SU-DHL-6 (cell line): ENCODE measurements around the gene RASD1.

Experiments used
- EZH2phosphoT487 ChIP-seq: fragments of 200-600 bp; sonication (generic), shearing (Covaris generic); conservative IDR thresholded peaks from 2 replicates; pipeline ENCODE4 v1.6.1; 2018; ENCODE audit warnings: mild to moderate bottlenecking, antibody characterized with exemption, low read length, moderate library complexity, mixed read lengths
- TF ChIP-seq, protein P1 (sequence below): fragments of 200-600 bp; sonication (generic); IDR thresholded peaks from one replicate; pipeline ENCODE4 v1.5.1; 2017; ENCODE audit warnings: antibody characterized with exemption, mild to moderate bottlenecking, low read length, moderate library complexity; ENCODE audit not compliant: insufficient read depth, poor library complexity, severe bottlenecking

DNA sequence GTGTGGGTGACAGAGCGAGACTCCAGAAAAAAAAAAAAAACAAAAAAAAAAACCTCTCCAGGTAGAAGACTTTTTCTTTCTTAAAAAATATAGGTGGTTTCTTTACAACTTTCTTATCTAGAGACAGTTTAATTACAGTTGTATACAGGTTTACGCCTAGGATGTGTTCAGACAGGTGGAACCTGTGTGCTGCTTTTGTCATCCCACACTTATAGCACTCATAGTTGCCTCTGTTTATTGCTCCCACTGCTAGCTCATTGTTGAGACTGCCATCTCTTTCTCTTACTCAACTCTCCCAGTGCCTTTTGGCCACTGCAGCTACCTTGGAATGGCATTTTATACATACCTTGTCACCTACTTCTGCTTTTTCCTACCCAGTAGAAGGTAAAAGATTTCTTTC lies 38.5 kb downstream of the RASD1 start:
- TF ChIP-seq, protein P1, sequence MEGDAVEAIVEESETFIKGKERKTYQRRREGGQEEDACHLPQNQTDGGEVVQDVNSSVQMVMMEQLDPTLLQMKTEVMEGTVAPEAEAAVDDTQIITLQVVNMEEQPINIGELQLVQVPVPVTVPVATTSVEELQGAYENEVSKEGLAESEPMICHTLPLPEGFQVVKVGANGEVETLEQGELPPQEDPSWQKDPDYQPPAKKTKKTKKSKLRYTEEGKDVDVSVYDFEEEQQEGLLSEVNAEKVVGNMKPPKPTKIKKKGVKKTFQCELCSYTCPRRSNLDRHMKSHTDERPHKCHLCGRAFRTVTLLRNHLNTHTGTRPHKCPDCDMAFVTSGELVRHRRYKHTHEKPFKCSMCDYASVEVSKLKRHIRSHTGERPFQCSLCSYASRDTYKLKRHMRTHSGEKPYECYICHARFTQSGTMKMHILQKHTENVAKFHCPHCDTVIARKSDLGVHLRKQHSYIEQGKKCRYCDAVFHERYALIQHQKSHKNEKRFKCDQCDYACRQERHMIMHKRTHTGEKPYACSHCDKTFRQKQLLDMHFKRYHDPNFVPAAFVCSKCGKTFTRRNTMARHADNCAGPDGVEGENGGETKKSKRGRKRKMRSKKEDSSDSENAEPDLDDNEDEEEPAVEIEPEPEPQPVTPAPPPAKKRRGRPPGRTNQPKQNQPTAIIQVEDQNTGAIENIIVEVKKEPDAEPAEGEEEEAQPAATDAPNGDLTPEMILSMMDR = no peak
- no peak for TF ChIP-seq EZH2phosphoT487
